ENCODE data around the gene CRABP2. TPM values are rescaled to one million over a fixed set of nuclear protein-coding genes. Genes with fewer than 3 reads are reported as not detected.

CRABP2 gene
- polyA plus RNA-seq, 1 of the 3 experiments (the other 2 are of a cell fraction): 42.1 TPM

GRCh38 chr1:156706657-156707416 lies 1.5 kb upstream of the CRABP2 start:
- Histone ChIP-seq H3K36me3 (replicated peaks in 1 of 2; ENCODE audit: control insufficient read depth in 1 of 2, insufficient read depth in 2 of 2, low read length in 1 of 2) (no peaks in the 10 kb centered on the region), H3K27ac (ENCODE audit: low read depth in 2 of 2, low read length in 1 of 2) (peak overlapping the region in 1 of 2 experiments; percentile 98; a peak in 2 of 4 replicates), H3K79me2 (ENCODE audit: insufficient read depth) (no peaks in the 10 kb centered on the region), H3K9me2 (no peaks in the 10 kb centered on the region), H2AFZ (ENCODE audit: low read depth) (no peak overlapping the region), H3K4me3 (ENCODE audit: low read depth in 2 of 2, low read length in 1 of 2) (no peak overlapping the region), H3F3A (replicated peaks; ENCODE audit: insufficient read depth) (peaks cover 34% of the 10 kb centered on the region), H3K9me3 (no peaks in the 10 kb centered on the region), H3K9ac (no peak overlapping the region), H3K27me3 (ENCODE audit: insufficient read depth) (no peaks in the 10 kb centered on the region), H3K4me2 (peak overlapping the region; percentile 61; the same call in 1 of the 2 replicates), H3K4me1 (ENCODE audit: control insufficient read depth in 1 of 2, insufficient read depth in 2 of 2, low read depth in 1 of 2, low read length in 1 of 2) (peaks cover 76 to 90% of the 10 kb centered on the region in 2 experiments), H4K20me1 (ENCODE audit: insufficient read depth) (no peaks in the 10 kb centered on the region)
- DNase-seq: no peak
- 87% methylated on average over 29 of the region's 29 CpGs for WGBS (ENCODE audit: low lambda C conversion rate)
- TF ChIP-seq JUND (IDR thresholded peaks at IDR 0.05) (no peak), GABPA (IDR thresholded peaks at IDR 0.05; ENCODE audit: low read depth) (no peak), REST (IDR thresholded peaks at IDR 0.05; ENCODE audit: low read depth, low read length) (no peak), PBX3 (IDR thresholded peaks at IDR 0.05) (no peak), TCF12 (IDR thresholded peaks at IDR 0.05) (no peak)
- ChIA-PET CTCF (interaction anchor here (0.6 to 45.5 kb wide), 19 partner anchors 9 to 410 kb away, joined by 3 to 2702 read pairs (median 4); partner anchors contain the start of genes CRABP2, ISG20L2, METTL25B and NES), POLR2A (interaction anchor here (0.6 to 5.3 kb wide), 4 partner anchors 9 to 79 kb away, joined by 3 to 57 read pairs (median 5); no protein-coding TSS in a partner anchor)

GRCh38 chr1:156705918-156706656 lies 704 bp upstream of the CRABP2 start:
- Histone ChIP-seq H3F3A (replicated peaks; ENCODE audit: insufficient read depth) (peaks cover 33% of the 10 kb centered on the region), H3K27ac (ENCODE audit: low read depth in 2 of 2, low read length in 1 of 2) (peak overlapping the region in 1 of 2 experiments; percentile 98; a peak in 2 of 4 replicates), H3K27me3 (ENCODE audit: insufficient read depth) (no peaks in the 10 kb centered on the region), H2AFZ (ENCODE audit: low read depth) (no peak overlapping the region), H3K79me2 (ENCODE audit: insufficient read depth) (no peaks in the 10 kb centered on the region), H3K9me2 (no peaks in the 10 kb centered on the region), H4K20me1 (ENCODE audit: insufficient read depth) (no peaks in the 10 kb centered on the region), H3K9ac (peak overlapping the region; percentile 44; the same call in 1 of the 2 replicates), H3K36me3 (replicated peaks in 1 of 2; ENCODE audit: control insufficient read depth in 1 of 2, insufficient read depth in 2 of 2, low read length in 1 of 2) (peaks cover 0 to under 1% of the 10 kb centered on the region in 2 experiments), H3K4me3 (ENCODE audit: low read depth in 2 of 2, low read length in 1 of 2) (peak overlapping the region; percentile 54 to 58), H3K9me3 (no peaks in the 10 kb centered on the region), H3K4me2 (peak overlapping the region; percentile 89), H3K4me1 (ENCODE audit: control insufficient read depth in 1 of 2, insufficient read depth in 2 of 2, low read depth in 1 of 2, low read length in 1 of 2) (peaks cover 70 to 90% of the 10 kb centered on the region in 2 experiments)
- 56% methylated on average over 33 of the region's 45 CpGs for WGBS (ENCODE audit: low lambda C conversion rate)
- ChIA-PET CTCF (interaction anchor here (0.6 to 45.5 kb wide), 18 partner anchors 10 to 222 kb away, joined by 3 to 2702 read pairs (median 4); partner anchors contain the start of genes CRABP2, ISG20L2, METTL25B and NES), POLR2A (interaction anchor here (0.6 to 5.3 kb wide), 8 partner anchors 8 to 127 kb away, joined by 3 to 57 read pairs (median 5); partner anchors contain the start of genes ISG20L2 and METTL25B)
- DNase-seq: peak; percentile 90
- TF ChIP-seq RAD21 (IDR thresholded peaks at IDR 0.05; ENCODE audit: low read length) (peak; percentile 66), EP300 (IDR thresholded peaks at IDR 0.05; ENCODE audit: borderline replicate concordance in 1 of 2, low read depth in 1 of 2, low read length in 1 of 2) (no peak), CHD2 (IDR thresholded peaks at IDR 0.05; ENCODE audit: low read length, partially characterized antibody) (no peak), YY1 (IDR thresholded peaks at IDR 0.05; ENCODE audit: low read depth) (no peak), SMC3 (IDR thresholded peaks at IDR 0.05; ENCODE audit: low read depth, low read length) (peak; percentile 58), NFIC (IDR thresholded peaks at IDR 0.05; ENCODE audit: borderline replicate concordance) (no peak), PBX3 (IDR thresholded peaks at IDR 0.05) (no peak), RCOR1 (IDR thresholded peaks at IDR 0.05; ENCODE audit: low read length) (no peak), CTCF (IDR thresholded peaks at IDR 0.05) (peak; percentile 96), ZBTB33 (IDR thresholded peaks at IDR 0.05; ENCODE audit: borderline replicate concordance, low read depth) (no peak)

Measured in SK-N-SH (cell line).